ACC112 (cell line): ENCODE data around the gene ANXA6.
A peak's percentile ranks its signal among the peaks of the same experiment; 100 is the strongest.

Experiments
- H2AFZ ChIP-seq: fragments of 200-600 bp; sonication (generic); one replicate; pipeline ENCODE4 v1.6.0; 2017; ENCODE audit warnings: antibody characterized with exemption, low read length; ENCODE audit not compliant: unreplicated experiment
- H3K27ac ChIP-seq: fragments of 200-600 bp; sonication (generic); 2 replicates; pipeline ENCODE4 v1.5.1; 2014; ENCODE audit warnings: low read depth, mild to moderate bottlenecking, antibody characterized with exemption, low read length, moderate library complexity
- H3K27me3 ChIP-seq: fragments of 200-600 bp; sonication (generic); 2 replicates; pipeline ENCODE4 v1.6.1; 2014; ENCODE audit warnings: mild to moderate bottlenecking, antibody characterized with exemption, low read length, moderate library complexity, mixed read lengths; ENCODE audit not compliant: insufficient read depth
- H3K36me3 ChIP-seq: fragments of 200-600 bp; sonication (generic); 2 replicates; pipeline ENCODE4 v1.6.1; 2016; ENCODE audit warnings: mild to moderate bottlenecking, antibody characterized with exemption, low read length, moderate library complexity, mixed read lengths; ENCODE audit not compliant: insufficient read depth
- H3K4me1 ChIP-seq: fragments of 200-600 bp; sonication (generic); one replicate; pipeline ENCODE4 v1.6.1; 2016; ENCODE audit warnings: low read length, mixed read lengths; ENCODE audit not compliant: insufficient read depth, unreplicated experiment, control insufficient read depth
- H3K4me3 ChIP-seq: fragments of 200-600 bp; sonication (generic); 2 replicates; pipeline ENCODE4 v1.5.1; 2014; ENCODE audit warnings: mild to moderate bottlenecking, low read depth, low read length
- H3K79me2 ChIP-seq: fragments of 200-600 bp; sonication (generic); one replicate; pipeline ENCODE4 v1.6.0; 2016; ENCODE audit warnings: low read length; ENCODE audit not compliant: control insufficient read depth, unreplicated experiment, insufficient read depth

The ANXA6 gene

GRCh38 chr5:151081431-151082281 lies 75.9 kb downstream of the ANXA6 start:
- Histone ChIP-seq H3K79me2 (peaks cover 39% of the 10 kb centered on the region), H3K36me3 (peaks cover 12% of the 10 kb centered on the region; the same call in 1 of the 2 replicates), H3K27me3 (no peaks in the 10 kb centered on the region), H3K4me3 (peak overlapping the region; percentile 93), H3K4me1 (peaks cover 62% of the 10 kb centered on the region), H3K27ac (peak overlapping the region; percentile 94), H2AFZ (no peak overlapping the region)

- Histone ChIP-seq H3K36me3 (peaks cover 12% of the 10 kb centered on the region; the same call in 1 of the 2 replicates), H3K79me2 (peaks cover 47% of the 10 kb centered on the region), H3K27ac (peak within 1 kb of the TSS; percentile 94), H2AFZ (no peak within 1 kb of the TSS), H3K27me3 (no peaks in the 10 kb centered on the region), H3K4me1 (peaks cover 67% of the 10 kb centered on the region), H3K4me3 (peak within 1 kb of the TSS; percentile 93)
Measured at GRCh38 chr5:151080613-151081430, 76.8 kb downstream of the ANXA6 start, which contains the start of gene TNIP1. Gene TNIP1 (minus strand): TSS chr5:151081034. CDS start chr5:151065095, 15,939 bp downstream.

GRCh38 chr5:151079838-151080612 lies 77.6 kb downstream of the ANXA6 start:
- H2AFZ ChIP-seq, result no peak overlapping the region
- peaks cover 55% of the 10 kb centered on the region for H3K79me2 ChIP-seq
- H3K27ac ChIP-seq, result peak overlapping the region; percentile 94
- H3K27me3 ChIP-seq, result no peaks in the 10 kb centered on the region
- peaks cover 67% of the 10 kb centered on the region for H3K4me1 ChIP-seq
- H3K4me3 ChIP-seq, result peak overlapping the region; percentile 93
- peaks cover 12% of the 10 kb centered on the region; the same call in 1 of the 2 replicates for H3K36me3 ChIP-seq

- Histone ChIP-seq H3K27ac (peak overlapping the region; percentile 94; the same call in 1 of the 2 replicates), H3K27me3 (no peaks in the 10 kb centered on the region), H2AFZ (no peak overlapping the region), H3K36me3 (peaks cover 12% of the 10 kb centered on the region; the same call in 1 of the 2 replicates), H3K79me2 (peaks cover 66% of the 10 kb centered on the region), H3K4me3 (peak overlapping the region; percentile 13; the same call in 1 of the 2 replicates), H3K4me1 (peaks cover 60% of the 10 kb centered on the region)
Measured at GRCh38 chr5:151078490-151079262, 78.9 kb downstream of the ANXA6 start.

GRCh38 chr5:151077967-151078366 lies 79.6 kb downstream of the ANXA6 start:
- Histone ChIP-seq H3K27ac (no peak overlapping the region), H3K4me3 (0 out of 2 replicates have a peak overlapping the region, but pooled peaks have one; percentile 13), H2AFZ (no peak overlapping the region), H3K4me1 (peaks cover 59% of the 10 kb centered on the region), H3K27me3 (no peaks in the 10 kb centered on the region), H3K36me3 (peaks cover 16% of the 10 kb centered on the region), H3K79me2 (peaks cover 73% of the 10 kb centered on the region)

GRCh38 chr5:151077419-151077818 lies 80.2 kb downstream of the ANXA6 start:
- no peak overlapping the region for H2AFZ ChIP-seq
- peaks cover 76% of the 10 kb centered on the region for H3K79me2 ChIP-seq
- H3K36me3 ChIP-seq, result peaks cover 16% of the 10 kb centered on the region
- no peaks in the 10 kb centered on the region for H3K27me3 ChIP-seq
- H3K4me1 ChIP-seq, result peaks cover 59% of the 10 kb centered on the region
- no peak overlapping the region for H3K27ac ChIP-seq
- no peak overlapping the region for H3K4me3 ChIP-seq

- 0 out of 2 replicates have a peak overlapping the region, but pooled peaks have one; percentile 39 for H3K27ac ChIP-seq
- H3K4me1 ChIP-seq, result peaks cover 60% of the 10 kb centered on the region
- no peaks in the 10 kb centered on the region for H3K27me3 ChIP-seq
- peaks cover 16% of the 10 kb centered on the region for H3K36me3 ChIP-seq
- H2AFZ ChIP-seq, result no peak overlapping the region
- peaks cover 82% of the 10 kb centered on the region for H3K79me2 ChIP-seq
- no peak overlapping the region for H3K4me3 ChIP-seq
Measured at GRCh38 chr5:151076616-151077015, 81.0 kb downstream of the ANXA6 start.

- H3K27me3 ChIP-seq, result no peaks in the 10 kb centered on the region
- H3K27ac ChIP-seq, result peak overlapping the region; percentile 39; the same call in 1 of the 2 replicates
- H3K36me3 ChIP-seq, result peaks cover 16% of the 10 kb centered on the region
- H3K79me2 ChIP-seq, result peaks cover 89% of the 10 kb centered on the region
- peaks cover 64% of the 10 kb centered on the region for H3K4me1 ChIP-seq
- no peak overlapping the region for H3K4me3 ChIP-seq
- no peak overlapping the region for H2AFZ ChIP-seq
Measured at GRCh38 chr5:151075698-151076331, 81.8 kb downstream of the ANXA6 start.

- Histone ChIP-seq H2AFZ (no peak overlapping the region), H3K27ac (no peak overlapping the region), H3K4me1 (peaks cover 70% of the 10 kb centered on the region), H3K27me3 (no peaks in the 10 kb centered on the region), H3K79me2 (peaks cover 94% of the 10 kb centered on the region), H3K36me3 (peaks cover 16% of the 10 kb centered on the region), H3K4me3 (no peak overlapping the region)
Measured at GRCh38 chr5:151074557-151074956, 83.0 kb downstream of the ANXA6 start.
